ENCODE results near the gene NPAS3.

GRCh38 chr14:33727606-33728005, 788.9 kb downstream of the NPAS3 start:
- TF ChIP-seq POLR2AphosphoS5 (IDR thresholded peaks at IDR 0.05; ENCODE audit: borderline replicate concordance, low read depth, low read length), result no peak
- no peak for TF ChIP-seq EZH2 (IDR thresholded peaks at IDR 0.05)
- no peak for TF ChIP-seq FOXP2 (optimal IDR thresholded peaks at IDR 0.05; ENCODE audit: control extremely low read depth, extremely low read length, insufficient read depth)
